HG03097 (cell line): ENCODE results near the gene MRI1.
"Not testable (repeated sequence)": the region's sequence is repeated elsewhere in the genome, so short reads cannot be mapped to it uniquely, and the experiment has no call there.

ENCODE experiments used
- ATAC-seq: cut with Tn5 transposase; IDR thresholded peaks from one replicate; pipeline ENCODE4 v1.9.1; 2021; ENCODE audit not compliant: unreplicated experiment, low FRiP score

Gene MRI1

GRCh38 chr19:13758795-13759194 lies 5.5 kb upstream of the MRI1 start:
- ATAC-seq: no peak

GRCh38 chr19:13761423-13761822 lies 2.9 kb upstream of the MRI1 start:
- no peak for ATAC-seq

GRCh38 chr19:13762635-13763235 lies 1.6 kb upstream of the MRI1 start:
- no peak for ATAC-seq

GRCh38 chr19:13763265-13763664 lies 1.1 kb upstream of the MRI1 start:
- ATAC-seq: no peak

GRCh38 chr19:13764821-13765394 lies 586 bp downstream of the MRI1 start:
- no peak for ATAC-seq

GRCh38 chr19:13765395-13766094 lies 1.2 kb downstream of the MRI1 start:
- ATAC-seq: no peak

GRCh38 chr19:13766095-13766481 lies 1.8 kb downstream of the MRI1 start:
- ATAC-seq: no peak

GRCh38 chr19:13768510-13768909 lies 4.2 kb downstream of the MRI1 start:
- ATAC-seq: no peak

GRCh38 chr19:13770013-13770635 lies 5.8 kb downstream of the MRI1 start:
- ATAC-seq: no peak

- peak; percentile 81 for ATAC-seq
These were observed 10.2 kb downstream of the MRI1 start, which contains the start of gene C19orf53 for GRCh38 chr19:13774217-13775191. C19orf53 (plus strand) TSS chr19:13774456; CDS start chr19:13774478, 22 bp downstream.

GRCh38 chr19:13778398-13778797 lies 14.1 kb downstream of the MRI1 start:
- no peak for ATAC-seq

- ATAC-seq: no peak
These were observed 14.5 kb downstream of the MRI1 start for GRCh38 chr19:13778847-13779246.

- ATAC-seq: not testable (repeated sequence)
These were observed 15.5 kb downstream of the MRI1 start for GRCh38 chr19:13779794-13780193.

- no peak for ATAC-seq
These were observed 17.2 kb downstream of the MRI1 start for GRCh38 chr19:13781547-13781946.

GRCh38 chr19:13782537-13782936 lies 18.2 kb downstream of the MRI1 start:
- no peak for ATAC-seq

GRCh38 chr19:13783565-13784500 lies 19.5 kb downstream of the MRI1 start:
- no peak for ATAC-seq

GRCh38 chr19:13784731-13785452 lies 20.6 kb downstream of the MRI1 start:
- no peak for ATAC-seq

- ATAC-seq: no peak
These were observed 24.7 kb downstream of the MRI1 start for GRCh38 chr19:13788991-13789390.

GRCh38 chr19:13790354-13790753 lies 26.0 kb downstream of the MRI1 start:
- ATAC-seq: no peak
